Endometrial microvascular endothelial cells (primary cell): Measurements from ENCODE around the gene GHDC. TPM values are rescaled to one million over a fixed set of nuclear protein-coding genes. Genes with fewer than 3 reads are reported as not detected.
"Not testable (repeated sequence)": the region's sequence is repeated elsewhere in the genome, so short reads cannot be mapped to it uniquely, and the experiment has no call there.

ENCODE experiments used
- in situ Hi-C: cut with HindIII; loops from 2 replicates; pipeline ENCODE4 v1.10.0; 2017; ENCODE audit warnings: low sequenced_read_pairs, low pct_unique_long_range_greater_than_20kb; ENCODE audit errors: inconsistent ontology term
- total RNA-seq: library from RNA; depleted of rRNA; stranded (reverse); fragments of >200 nt; gene quantifications from one replicate; pipeline ENCODE4 v1.2.3, GENCODE V29; 2015; ENCODE audit errors: inconsistent ontology term

The GHDC gene, protein sequence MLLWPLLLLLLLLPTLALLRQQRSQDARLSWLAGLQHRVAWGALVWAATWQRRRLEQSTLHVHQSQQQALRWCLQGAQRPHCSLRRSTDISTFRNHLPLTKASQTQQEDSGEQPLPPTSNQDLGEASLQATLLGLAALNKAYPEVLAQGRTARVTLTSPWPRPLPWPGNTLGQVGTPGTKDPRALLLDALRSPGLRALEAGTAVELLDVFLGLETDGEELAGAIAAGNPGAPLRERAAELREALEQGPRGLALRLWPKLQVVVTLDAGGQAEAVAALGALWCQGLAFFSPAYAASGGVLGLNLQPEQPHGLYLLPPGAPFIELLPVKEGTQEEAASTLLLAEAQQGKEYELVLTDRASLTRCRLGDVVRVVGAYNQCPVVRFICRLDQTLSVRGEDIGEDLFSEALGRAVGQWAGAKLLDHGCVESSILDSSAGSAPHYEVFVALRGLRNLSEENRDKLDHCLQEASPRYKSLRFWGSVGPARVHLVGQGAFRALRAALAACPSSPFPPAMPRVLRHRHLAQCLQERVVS
- 14.9 TPM for total RNA-seq

DNA sequence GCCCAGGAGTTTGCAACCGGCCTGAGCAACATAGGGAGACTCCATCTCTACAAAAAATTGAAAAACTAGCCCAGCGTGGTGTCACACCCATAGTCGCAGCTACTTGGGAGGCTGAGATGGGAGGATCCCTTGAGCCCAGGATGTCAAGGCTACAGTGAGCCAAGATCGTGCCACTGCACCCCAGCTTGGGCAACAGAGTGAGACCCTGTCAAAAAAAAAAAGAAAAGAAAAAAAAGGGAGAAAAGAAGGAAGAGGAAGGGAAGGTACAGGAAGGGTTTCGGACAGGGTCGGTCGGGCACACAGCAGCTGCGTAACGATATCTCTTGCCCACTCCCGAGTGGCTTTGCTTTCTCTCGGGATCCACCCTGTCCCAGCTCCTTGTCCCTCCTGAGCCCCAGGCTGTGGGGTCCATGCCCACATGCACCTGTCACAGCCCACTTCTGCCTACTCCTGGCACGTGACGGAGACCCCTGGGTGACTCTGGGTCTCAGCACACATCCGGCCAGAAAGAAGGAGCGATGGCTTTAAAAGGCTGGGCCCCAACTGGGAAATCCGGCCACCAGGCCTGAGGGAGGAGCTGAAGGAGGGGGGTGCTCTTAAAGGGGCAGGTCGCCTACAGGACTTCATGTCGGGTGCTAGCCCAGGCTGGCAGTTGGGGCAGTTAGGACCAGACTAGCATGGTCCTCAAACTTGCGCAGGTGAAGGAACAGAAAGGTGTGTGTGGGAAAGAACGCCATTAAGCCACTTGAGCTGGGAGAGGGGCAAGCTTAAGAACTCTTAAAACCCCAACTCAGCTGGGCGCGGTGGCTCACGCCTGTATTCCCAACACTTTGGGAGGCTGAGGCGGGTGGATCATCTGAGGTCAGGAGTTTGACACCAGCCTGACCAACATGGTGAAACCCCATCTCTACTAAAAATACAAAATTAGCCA, at the start of gene GHDC:
Gene GHDC, minus strand, starts transcription at position 526 of the 931 bp plus-strand sequence. CDS start 913 bp downstream, outside the sequence.
- in situ Hi-C loops, result loop anchor here (25.0 kb wide), 1 partner anchor 318 kb away; no protein-coding TSS in a partner anchor

DNA sequence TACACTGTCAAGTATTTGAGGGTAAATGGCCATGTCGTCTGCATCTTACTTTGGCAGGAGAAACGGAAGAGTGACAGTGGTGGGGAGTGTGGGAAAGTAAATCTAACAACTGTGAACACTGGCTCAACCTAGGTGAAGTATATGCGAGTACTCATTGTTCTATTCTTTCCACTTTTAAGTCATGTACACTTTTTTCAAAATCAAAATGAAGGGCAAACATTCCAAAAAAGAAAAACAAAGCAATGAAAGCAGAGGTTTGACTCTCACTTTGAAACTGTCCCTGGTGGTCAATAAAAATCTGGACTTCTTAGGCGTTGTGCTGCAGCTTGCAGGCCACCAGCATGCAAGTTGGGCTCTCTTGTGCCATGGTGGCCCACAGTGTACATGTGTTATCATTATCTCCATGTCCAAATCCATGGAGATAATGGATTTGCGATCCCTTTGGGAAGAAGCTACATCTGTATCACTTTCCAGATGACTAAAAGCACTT, 49.2 kb upstream of the GHDC start:
- in situ Hi-C loops, result no loop called here

DNA sequence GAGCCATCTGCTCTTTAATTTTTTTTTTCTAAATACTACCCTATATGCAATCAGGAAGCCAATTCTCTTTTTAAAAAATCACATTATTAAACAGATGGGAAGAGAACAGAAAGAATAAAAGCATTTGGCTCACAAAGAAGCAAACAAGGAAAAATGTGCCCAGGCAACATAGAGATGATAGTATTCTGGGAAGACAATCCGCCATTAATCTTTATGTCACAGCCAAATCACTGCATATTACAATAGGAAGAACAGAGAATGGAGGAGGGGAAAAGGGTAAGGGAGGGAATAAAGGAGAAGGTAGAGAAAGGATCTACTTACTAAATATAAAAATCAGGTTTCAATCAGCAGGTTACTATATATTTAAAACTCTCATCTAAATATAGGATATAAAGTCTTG, 47.6 kb upstream of the GHDC start:
- in situ Hi-C loops, result no loop called here

DNA sequence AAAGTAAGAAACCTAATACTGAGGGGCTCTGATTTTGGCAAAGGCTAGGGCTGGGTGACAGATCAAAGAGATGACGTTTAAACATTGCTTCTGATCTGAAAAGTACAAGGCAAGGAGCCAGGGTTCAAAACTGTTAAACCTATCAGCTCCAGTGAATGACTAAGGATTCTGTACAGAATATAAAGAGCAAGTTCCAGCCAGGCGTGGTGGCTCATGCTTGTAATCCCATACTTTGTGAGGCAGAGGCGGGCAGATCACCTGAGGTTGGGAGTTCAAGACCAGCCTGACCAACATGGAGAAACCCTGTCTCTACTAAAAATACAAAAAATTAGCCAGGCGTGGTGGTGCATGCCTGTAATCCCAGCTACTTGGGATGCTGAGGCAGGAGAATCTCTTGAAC, 46.6 kb upstream of the GHDC start:
- in situ Hi-C loops, result not testable (repeated sequence)

GRCh38 chr17:42240201-42240600, 45.9 kb upstream of the GHDC start:
- in situ Hi-C loops, result no loop called here

- in situ Hi-C loops, result not testable (repeated sequence)
Observed at GRCh38 chr17:42239576-42239975, 45.3 kb upstream of the GHDC start.

- in situ Hi-C loops, result no loop called here
Observed at GRCh38 chr17:42236760-42237159, 42.5 kb upstream of the GHDC start.

GRCh38 chr17:42233994-42234393, 39.7 kb upstream of the GHDC start:
- in situ Hi-C loops, result no loop called here

GRCh38 chr17:42233156-42233555, 38.9 kb upstream of the GHDC start:
- in situ Hi-C loops, result no loop called here

DNA sequence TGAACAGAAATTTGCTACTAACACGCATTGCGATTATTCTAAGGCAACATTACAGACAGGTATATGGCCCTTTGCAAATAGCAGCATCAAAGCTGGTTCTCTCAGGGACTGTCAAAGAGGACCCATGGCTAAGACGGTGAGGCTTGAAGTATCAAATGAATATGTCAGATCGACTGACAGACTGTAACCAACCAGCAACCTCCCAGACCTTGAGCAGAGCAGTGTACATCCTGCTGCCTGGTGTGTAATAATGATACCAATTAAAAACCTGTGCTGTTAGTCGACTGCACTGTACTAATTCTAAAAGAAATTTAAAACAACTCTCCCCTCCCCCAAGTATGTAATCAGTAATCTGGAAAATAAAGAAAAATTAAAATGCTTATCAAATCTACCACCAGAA, 35.9 kb upstream of the GHDC start:
- in situ Hi-C loops, result no loop called here

DNA sequence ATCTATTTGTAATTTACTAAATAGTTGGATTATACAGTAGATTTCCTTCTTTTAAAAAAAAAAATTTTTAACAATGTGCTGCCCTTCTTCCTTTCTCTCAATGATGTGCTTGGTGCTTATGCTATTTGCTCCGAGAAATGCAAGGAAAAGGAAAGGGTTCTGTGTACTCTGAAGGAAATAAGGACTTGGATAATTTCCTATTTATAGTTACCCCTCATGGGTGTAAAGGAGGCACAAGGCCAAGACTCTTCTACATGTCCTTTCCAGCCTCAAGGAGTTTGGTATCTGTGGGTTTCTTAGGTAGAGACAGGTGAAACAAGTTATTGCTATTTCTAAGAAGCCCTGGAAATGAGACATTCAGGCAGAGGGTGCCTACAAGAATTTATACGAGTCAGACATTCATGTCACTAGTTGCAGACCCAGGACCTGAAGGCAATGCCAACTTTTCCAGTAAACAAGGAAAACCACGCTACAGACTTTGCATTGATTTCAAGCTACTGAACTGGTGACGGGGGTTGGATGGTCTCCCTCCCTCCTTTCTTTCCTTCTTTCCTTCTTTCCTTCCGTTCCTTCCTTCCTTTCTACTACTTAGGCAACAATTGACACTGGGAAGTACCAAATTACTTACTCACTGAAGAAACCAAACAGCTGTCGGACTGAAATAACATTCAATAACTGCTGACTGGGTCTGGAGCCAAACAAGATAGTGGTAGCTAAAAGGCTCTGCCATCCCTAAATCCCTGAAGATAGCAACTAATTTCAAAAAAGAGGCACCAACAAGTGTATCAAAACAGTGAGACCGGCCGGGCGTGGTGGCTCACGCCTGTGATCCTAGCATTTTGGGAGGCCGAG, 33.8 kb upstream of the GHDC start:
- in situ Hi-C loops, result no loop called here

- in situ Hi-C loops, result no loop called here
Observed at GRCh38 chr17:42225646-42226045, 31.4 kb upstream of the GHDC start.

DNA sequence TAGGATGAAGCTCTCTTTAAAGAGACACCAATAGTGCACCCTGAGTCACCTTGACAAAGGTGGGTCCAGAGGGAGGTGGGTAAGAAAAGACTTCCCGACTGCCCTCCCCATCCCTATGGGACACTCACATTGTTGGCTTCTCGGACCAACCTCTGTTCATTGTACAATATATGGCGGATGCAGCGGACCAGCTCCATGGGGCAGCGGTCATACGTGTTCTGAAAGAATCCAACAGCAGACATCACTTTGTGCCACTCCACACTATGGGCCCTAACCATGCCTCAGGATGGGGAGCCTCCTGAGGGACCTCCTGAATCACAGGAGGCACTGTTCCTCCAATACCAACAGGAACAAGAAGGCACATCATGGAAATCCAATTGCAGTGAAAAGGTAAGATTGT, 30.4 kb upstream of the GHDC start:
- in situ Hi-C loops, result no loop called here

DNA sequence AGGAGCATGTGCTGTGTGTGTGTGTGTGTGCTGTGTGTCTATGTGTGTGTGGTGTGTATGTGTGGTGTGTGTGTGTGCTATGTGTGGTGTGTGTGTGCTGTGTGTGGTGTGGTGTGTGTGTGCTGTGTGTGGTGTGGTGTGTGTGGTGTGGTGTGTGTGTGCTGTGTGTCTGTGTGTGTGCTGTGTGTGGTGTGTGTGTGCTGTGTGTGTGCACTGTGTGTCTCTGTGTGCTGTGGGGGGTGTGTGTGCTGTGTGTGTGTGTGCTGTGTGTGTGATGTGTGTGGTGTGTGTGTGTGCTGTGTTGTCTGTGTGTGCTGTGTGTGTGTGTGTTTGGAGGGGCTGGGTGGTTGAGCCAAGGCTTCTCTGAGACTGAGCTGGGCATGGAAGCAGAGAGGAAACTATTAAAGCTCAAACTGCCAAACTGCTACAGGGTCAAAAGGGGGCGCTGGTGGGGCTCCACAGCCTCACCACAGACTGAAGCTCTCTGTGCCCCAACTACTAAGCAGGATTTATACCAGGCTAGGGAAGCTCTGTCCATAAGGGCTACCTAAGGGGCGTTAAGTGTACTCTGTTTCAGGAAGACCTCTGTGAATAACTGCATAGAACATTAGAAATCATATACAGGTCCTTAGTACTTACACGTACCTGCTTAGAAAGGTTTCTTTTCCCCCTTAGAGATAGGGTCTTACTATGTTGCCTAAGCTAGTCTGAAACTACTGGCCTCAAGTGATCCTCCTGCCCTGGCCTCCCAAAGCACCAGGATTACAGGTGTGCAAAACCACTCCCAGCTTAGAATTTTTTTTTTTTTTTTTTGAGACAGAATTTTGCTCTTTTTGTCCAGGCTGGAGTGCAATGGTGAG, 27.8 kb upstream of the GHDC start:
- in situ Hi-C loops, result no loop called here

DNA sequence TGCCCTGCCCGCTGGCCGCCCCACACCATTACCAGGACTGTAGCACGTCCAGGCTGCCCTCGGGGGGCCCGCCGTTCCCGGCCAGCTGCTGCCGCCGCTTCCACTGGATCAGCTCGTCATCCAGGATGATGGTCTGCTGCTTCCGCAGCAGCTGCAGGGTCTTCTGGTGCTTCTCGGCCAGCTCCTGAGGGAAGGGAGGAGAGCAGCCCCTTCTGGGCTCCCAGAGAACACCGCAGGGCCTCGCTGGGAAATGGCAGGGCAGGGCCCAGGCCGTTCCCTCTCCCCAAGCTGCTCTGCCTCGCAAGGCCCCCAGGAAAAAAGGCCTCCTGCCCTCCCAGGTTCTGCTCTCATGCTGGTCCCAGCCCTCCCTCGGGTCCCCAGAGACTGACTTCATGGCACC, 25.0 kb upstream of the GHDC start:
- in situ Hi-C loops, result not testable (repeated sequence)

DNA sequence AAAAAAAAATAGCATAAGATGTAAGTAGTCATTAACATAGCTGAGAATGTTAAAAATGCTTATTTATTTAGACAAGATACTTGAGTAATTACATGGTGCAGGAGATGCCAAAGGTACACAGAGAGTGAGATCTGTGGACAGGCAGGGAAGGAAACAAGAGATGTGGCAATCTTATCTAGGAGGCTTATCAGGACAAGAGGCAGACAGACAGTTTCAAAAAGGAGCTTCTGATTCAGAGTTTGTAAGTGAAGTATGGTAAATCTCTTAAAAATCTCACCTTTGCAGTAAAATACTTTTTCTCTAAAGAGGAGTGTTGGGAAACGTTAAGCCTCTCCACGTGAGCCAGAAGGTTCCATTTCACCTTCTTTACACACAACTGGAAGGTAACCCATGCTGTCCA, 19.9 kb upstream of the GHDC start:
- in situ Hi-C loops, result no loop called here

DNA sequence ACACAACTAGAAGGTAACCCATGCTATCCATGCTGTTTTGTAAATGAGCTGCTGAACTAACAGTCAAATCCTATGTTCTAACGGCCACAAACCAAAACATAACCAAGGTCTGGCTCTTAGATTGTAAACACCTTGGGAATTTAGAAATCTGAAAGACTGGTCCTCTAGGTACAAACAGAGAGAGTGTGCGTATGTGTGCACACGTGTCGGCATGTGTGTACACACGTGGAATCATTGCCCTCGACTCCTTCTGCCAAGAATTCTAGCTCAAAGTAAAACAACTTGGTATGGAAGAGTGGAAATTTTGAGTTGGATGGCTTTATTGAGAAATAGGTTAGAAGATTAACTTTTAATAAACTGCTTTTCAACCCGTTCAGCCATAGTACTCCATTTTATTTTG, 18.1 kb upstream of the GHDC start:
- in situ Hi-C loops, result no loop called here

GRCh38 chr17:42211921-42212341, 17.6 kb upstream of the GHDC start:
- in situ Hi-C loops, result not testable (repeated sequence)
